Vagina (tissue), 2 donors: ENCODE measurements around the gene MED12L. TPM values are rescaled to one million over a fixed set of nuclear protein-coding genes. Genes with fewer than 3 reads are reported as not detected.
"Not testable (repeated sequence)": the region's sequence is repeated elsewhere in the genome, so short reads cannot be mapped to it uniquely, and the experiment has no call there.

Experiments used
- DNase-seq, 2 donors: peaks; one replicate each; pipeline ENCODE4 v3.0.0-alpha.2; 2017; ENCODE audit errors: extremely low spot score in 2 of 2
- H3K27ac ChIP-seq: fragments of 200-600 bp; sonication (generic); one replicate; pipeline ENCODE4 v1.5.1; 2019
- H3K27me3 ChIP-seq: fragments of 200-600 bp; sonication (generic); one replicate; pipeline ENCODE4 v1.5.1; 2019
- H3K36me3 ChIP-seq, 2 donors: fragments of 200-600 bp; sonication (generic); one replicate each; pipeline ENCODE4 v1.5.1; 2017 to 2019
- H3K4me1 ChIP-seq: fragments of 200-600 bp; sonication (generic); one replicate; pipeline ENCODE4 v1.5.1; 2019
- H3K4me3 ChIP-seq, 2 donors: fragments of 200-600 bp; sonication (generic); 1 replicate in 1 of 2; 2 replicates in 1 of 2; pipeline ENCODE4 v1.5.1; 2016 to 2019
- H3K9me3 ChIP-seq: fragments of 200-600 bp; sonication (generic); one replicate; pipeline ENCODE4 v1.5.1; 2019
- POLR2A ChIP-seq, 2 donors: fragments of 450-650 bp; IDR thresholded peaks; one replicate each; pipeline ENCODE4 v1.6.1; 2017; ENCODE audit warnings: antibody characterized with exemption in 2 of 2, mild to moderate bottlenecking in 2 of 2, moderate library complexity in 2 of 2
- POLR2AphosphoS5 ChIP-seq, 2 donors: sonication (generic); formaldehyde crosslinking; IDR thresholded peaks; one replicate each; pipeline ENCODE4 v1.9.0; 2017; ENCODE audit warnings: antibody characterized with exemption in 2 of 2, mild to moderate bottlenecking in 2 of 2, low read depth in 1 of 2; ENCODE audit not compliant: insufficient read depth in 1 of 2
- intact Hi-C: fragments of 100-400 bp; cut with DNase I; formaldehyde crosslinking; loops from one replicate; pipeline ENCODE4 v1.15.1; 2023
- total RNA-seq: library from RNA; depleted of rRNA; stranded (reverse); fragments of >200 nt; gene quantifications from one replicate; pipeline ENCODE4 v1.2.3, GENCODE V29; 2016
- TF ChIP-seq, protein P1 (sequence below), 3 experiments: fragments of 450-650 bp in 2 of 3; fragments of 200-600 bp in 1 of 3; sonication (generic) in 1 of 3; IDR thresholded peaks; one replicate each; pipeline ENCODE4 v1.5.1; 2017 to 2019; ENCODE audit warnings: antibody characterized with exemption in 3 of 3, mild to moderate bottlenecking in 2 of 3, moderate library complexity in 2 of 3

The MED12L gene
- total RNA-seq, 1 donor from 2014 or later = 1.7 TPM

DNA sequence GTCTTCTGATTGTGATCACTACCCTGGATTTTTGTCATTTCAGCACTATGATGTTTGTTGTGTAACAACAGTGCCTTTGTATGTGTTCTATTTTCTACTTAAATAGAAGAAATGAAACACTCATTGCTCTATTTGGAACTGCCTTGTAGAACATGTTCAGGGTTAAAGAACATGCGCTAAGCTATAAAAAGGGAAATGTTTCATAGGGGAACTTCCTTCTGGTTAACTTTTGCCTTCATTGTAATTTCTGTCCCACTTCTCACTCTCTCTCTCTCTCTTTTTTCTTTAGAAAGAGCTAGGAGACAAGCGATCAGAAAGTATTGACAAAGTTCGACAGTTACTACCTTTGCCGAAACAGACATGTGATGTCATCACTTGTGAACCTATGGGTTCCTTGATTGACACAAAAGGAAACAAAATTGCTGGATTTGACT lies 299.3 kb downstream of the MED12L start, which contains the start of gene P2RY12:
P2RY12 (minus strand) TSS at position 13 of the 434 bp plus-strand sequence. CDS start 45,908 bp downstream, outside the sequence.
- TF ChIP-seq, protein P1, sequence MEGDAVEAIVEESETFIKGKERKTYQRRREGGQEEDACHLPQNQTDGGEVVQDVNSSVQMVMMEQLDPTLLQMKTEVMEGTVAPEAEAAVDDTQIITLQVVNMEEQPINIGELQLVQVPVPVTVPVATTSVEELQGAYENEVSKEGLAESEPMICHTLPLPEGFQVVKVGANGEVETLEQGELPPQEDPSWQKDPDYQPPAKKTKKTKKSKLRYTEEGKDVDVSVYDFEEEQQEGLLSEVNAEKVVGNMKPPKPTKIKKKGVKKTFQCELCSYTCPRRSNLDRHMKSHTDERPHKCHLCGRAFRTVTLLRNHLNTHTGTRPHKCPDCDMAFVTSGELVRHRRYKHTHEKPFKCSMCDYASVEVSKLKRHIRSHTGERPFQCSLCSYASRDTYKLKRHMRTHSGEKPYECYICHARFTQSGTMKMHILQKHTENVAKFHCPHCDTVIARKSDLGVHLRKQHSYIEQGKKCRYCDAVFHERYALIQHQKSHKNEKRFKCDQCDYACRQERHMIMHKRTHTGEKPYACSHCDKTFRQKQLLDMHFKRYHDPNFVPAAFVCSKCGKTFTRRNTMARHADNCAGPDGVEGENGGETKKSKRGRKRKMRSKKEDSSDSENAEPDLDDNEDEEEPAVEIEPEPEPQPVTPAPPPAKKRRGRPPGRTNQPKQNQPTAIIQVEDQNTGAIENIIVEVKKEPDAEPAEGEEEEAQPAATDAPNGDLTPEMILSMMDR (IDR thresholded peaks at IDR 0.05) = no peak
- TF ChIP-seq POLR2AphosphoS5 (IDR thresholded peaks at IDR 0.05; ENCODE audit: insufficient read depth in 1 of 2, low read depth in 1 of 2) (no peak), POLR2A (IDR thresholded peaks at IDR 0.05) (no peak)
- no peaks in the 10 kb centered on the region for H3K9me3 ChIP-seq
- intact Hi-C loops = no loop called here
- H3K4me1 ChIP-seq = no peaks in the 10 kb centered on the region
- no peaks in the 10 kb centered on the region for H3K27me3 ChIP-seq
- H3K27ac ChIP-seq = no peak within 1 kb of the TSS
- H3K36me3 ChIP-seq = no peaks in the 10 kb centered on the region
- DNase-seq = no peak
- peak within 1 kb of the TSS in 1 of 2 donors; percentile 25 for H3K4me3 ChIP-seq

DNA sequence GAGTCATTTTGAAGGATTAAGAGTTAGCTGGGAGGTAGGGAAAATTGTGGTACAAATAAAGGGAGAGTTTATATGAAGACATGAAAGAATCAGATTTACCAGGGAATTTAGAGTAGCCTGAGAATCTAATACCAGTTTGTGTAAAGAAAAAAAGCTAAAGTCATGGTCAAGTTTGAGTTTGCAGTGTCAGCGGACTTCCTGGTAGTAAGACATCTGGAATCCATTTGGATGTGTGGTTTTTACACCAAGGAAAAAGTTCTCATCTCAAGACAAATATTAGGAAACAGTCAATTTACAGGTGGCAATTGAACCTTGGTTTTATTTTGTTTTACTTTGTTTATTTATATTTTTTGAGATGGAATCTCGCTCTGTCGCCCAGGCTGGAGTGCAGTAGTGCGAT lies 300.6 kb downstream of the MED12L start:
- Histone ChIP-seq H3K9me3 (no peaks in the 10 kb centered on the region), H3K27me3 (no peaks in the 10 kb centered on the region), H3K4me3 (no peak overlapping the region), H3K27ac (no peak overlapping the region), H3K4me1 (no peaks in the 10 kb centered on the region), H3K36me3 (no peaks in the 10 kb centered on the region)
- DNase-seq = no peak
- TF ChIP-seq POLR2A (IDR thresholded peaks at IDR 0.05) = no peak
- TF ChIP-seq, protein P1 (IDR thresholded peaks at IDR 0.05) = no peak
- TF ChIP-seq POLR2AphosphoS5 (IDR thresholded peaks at IDR 0.05; ENCODE audit: insufficient read depth in 1 of 2, low read depth in 1 of 2) = no peak
- intact Hi-C loops = no loop called here

DNA sequence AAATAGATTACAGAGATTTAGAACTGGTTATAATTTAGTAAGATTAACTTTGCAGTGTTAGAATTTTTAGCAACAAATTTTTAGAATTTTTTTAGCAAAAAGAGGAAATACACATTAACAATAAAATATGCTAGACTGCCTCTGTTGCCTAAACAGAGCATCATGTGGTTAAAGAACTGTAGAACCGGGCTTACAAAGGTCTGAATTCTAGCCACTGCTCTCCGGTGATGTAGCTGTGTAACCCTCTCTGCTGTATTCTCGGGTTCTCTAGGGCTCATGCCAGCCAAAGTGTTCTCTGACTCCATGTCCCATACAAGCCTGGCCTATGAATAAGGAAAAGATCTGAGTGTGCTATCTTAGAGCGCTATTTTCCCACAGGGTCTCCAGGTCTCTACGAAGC lies 302.0 kb downstream of the MED12L start:
- no peak for TF ChIP-seq POLR2A (IDR thresholded peaks at IDR 0.05)
- TF ChIP-seq POLR2AphosphoS5 (IDR thresholded peaks at IDR 0.05; ENCODE audit: insufficient read depth in 1 of 2, low read depth in 1 of 2) = no peak
- H3K4me3 ChIP-seq = no peak overlapping the region
- no peaks in the 10 kb centered on the region for H3K36me3 ChIP-seq
- no peak for DNase-seq
- intact Hi-C loops = no loop called here
- no peaks in the 10 kb centered on the region for H3K4me1 ChIP-seq
- H3K27me3 ChIP-seq = no peaks in the 10 kb centered on the region
- H3K27ac ChIP-seq = no peak overlapping the region
- no peaks in the 10 kb centered on the region for H3K9me3 ChIP-seq

DNA sequence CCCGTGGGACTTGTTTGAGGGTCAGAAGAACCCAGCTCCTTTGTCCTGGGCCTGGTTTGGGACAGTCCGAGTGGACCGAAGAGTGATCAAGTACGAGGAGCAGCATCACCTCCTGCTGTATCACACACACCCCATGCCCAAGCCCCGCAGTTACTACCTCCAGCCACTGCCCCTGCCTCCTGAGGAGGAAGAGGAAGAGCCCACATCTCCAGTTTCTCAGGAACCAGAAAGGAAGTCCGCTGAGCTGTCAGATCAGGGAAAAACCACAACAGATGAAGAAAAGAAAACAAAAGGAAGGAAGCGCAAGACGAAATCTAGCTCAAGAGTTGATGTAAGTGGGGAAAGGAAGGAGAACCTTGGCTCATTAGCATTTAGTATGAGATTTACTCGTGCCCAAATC lies 302.4 kb downstream of the MED12L start:
- H3K4me3 ChIP-seq = no peak overlapping the region
- no peak overlapping the region for H3K27ac ChIP-seq
- TF ChIP-seq POLR2AphosphoS5 (IDR thresholded peaks at IDR 0.05; ENCODE audit: insufficient read depth in 1 of 2, low read depth in 1 of 2) (no peak), POLR2A (IDR thresholded peaks at IDR 0.05) (no peak)
- TF ChIP-seq, protein P1 (IDR thresholded peaks at IDR 0.05) = no peak

DNA sequence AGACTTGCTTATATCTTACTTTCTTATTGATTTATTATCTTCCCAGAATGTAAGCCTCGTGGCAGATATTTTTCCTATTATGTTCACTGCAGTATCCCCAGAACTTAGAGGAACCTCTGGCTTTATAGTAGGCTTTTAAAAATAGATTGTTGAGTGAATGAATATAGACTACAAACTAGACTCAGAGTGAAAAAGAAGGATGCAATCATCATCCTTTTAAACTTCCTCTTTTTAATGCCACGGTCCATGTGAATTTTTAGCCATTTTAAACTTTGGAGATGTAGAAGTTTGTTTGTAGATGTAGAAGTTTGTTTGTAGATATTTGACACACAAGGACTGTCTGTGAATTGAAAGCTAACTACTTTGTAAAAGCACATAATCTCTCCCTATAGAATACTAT lies 306.3 kb downstream of the MED12L start:
- no peaks in the 10 kb centered on the region for H3K9me3 ChIP-seq
- no peak overlapping the region for H3K27ac ChIP-seq
- H3K36me3 ChIP-seq = no peaks in the 10 kb centered on the region
- H3K4me1 ChIP-seq = no peaks in the 10 kb centered on the region
- no peak for TF ChIP-seq POLR2AphosphoS5 (IDR thresholded peaks at IDR 0.05; ENCODE audit: insufficient read depth in 1 of 2, low read depth in 1 of 2)
- TF ChIP-seq, protein P1 (IDR thresholded peaks at IDR 0.05) = no peak
- TF ChIP-seq POLR2A (IDR thresholded peaks at IDR 0.05) = no peak
- no peak for DNase-seq
- H3K4me3 ChIP-seq = no peak overlapping the region
- no peaks in the 10 kb centered on the region for H3K27me3 ChIP-seq
- intact Hi-C loops = no loop called here

More for the DNA sequence above, 302.4 kb downstream of the MED12L start:
- Histone ChIP-seq H3K36me3 (no peaks in the 10 kb centered on the region), H3K4me1 (no peaks in the 10 kb centered on the region), H3K9me3 (no peaks in the 10 kb centered on the region), H3K27me3 (no peaks in the 10 kb centered on the region)
- intact Hi-C loops = no loop called here
- no peak for DNase-seq

DNA sequence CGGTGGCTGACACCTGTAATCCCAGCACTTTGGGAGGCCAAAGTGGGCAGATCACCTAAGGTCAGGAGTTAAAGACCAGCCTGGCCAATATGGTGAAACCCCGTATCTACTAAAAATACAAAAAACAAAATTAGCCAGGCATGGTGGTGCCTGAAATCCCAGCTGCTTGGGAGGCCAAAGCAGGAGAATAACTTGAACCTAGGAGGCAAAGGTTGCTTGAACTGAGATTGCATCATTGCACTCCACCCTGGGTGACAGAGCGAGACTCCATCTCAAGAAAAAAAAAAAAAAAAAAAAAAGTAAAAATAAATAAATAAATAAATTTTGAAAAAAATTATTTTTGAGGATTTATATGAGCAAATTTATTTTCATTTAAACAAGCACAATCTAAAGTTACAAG lies 306.7 kb downstream of the MED12L start:
- intact Hi-C loops, H3K27me3 ChIP-seq, H3K27ac ChIP-seq, H3K4me1 ChIP-seq, H3K9me3 ChIP-seq, H3K36me3 ChIP-seq, H3K4me3 ChIP-seq, DNase-seq: not testable (repeated sequence)
